GM19240 (cell line): ENCODE measurements around the gene DDX17.

Experiments used
- DNase-seq: peaks from one replicate; pipeline ENCODE4 v3.0.0; 2011; ENCODE audit warnings: low spot score; ENCODE audit not compliant: insufficient read length

DDX17 gene

DNA sequence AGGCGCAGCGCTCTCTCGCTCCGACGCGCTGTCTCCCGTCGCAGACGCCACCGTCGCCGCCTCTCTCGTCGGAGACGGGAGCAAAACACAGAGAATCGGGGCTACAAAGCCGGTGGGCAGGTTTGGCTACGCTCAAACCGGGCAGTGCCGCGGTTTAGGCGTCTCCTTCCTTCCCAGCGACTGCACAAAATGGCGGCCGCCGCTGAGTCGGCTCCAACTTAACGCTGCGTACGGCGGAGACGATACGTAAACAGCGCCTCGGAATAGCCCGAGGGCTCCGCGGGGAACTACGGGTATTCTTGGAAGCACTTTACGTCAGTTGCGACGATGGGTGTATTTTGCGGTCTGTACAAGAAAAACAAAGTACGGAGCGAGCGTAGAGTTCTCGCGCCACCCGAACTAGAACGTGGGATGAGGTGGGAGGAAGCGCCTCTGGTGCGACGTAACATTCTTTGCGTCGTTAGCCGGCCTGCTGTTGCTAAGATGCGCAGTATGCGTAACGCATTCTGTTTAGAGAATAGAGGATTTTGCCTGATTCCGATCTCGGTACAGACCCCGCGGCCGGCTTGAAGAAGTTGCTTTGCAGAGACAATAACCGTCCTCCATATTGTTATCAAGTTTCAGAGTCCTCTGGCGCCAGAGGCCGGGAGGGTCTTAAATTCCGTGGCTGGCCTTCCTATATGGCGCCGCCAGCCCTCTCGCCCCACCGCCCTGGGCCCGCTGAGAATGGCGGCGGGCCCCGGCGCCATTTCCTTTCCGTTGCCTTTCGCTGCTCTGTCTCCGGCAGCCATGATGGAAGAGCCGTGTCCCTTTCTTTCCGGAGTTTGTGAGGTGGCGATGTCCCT is at the start of gene DDX17:
Gene DDX17 (minus strand): TSS at position 194 of the 845 bp plus-strand sequence.
- DNase-seq, result peak; percentile 45

DNA sequence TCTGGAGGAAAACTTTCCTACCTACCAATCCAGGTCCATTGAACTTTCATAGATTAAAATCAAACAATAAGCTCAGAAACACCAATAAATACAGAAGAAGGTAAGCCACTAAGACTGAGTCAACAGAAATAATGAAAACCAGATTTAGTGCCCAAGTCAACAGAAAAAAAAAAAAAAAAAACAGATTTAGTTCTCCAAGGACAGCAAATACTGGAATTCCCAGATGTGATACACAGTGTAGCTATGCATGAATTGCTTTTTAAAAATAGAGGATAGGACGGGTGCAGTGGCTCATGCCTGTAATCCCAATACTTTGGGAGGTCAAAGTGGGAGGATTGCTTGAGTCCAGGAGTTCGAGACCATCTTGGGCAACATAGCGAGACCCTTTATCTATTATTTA is 48.2 kb upstream of the DDX17 start:
- no peak for DNase-seq

DNA sequence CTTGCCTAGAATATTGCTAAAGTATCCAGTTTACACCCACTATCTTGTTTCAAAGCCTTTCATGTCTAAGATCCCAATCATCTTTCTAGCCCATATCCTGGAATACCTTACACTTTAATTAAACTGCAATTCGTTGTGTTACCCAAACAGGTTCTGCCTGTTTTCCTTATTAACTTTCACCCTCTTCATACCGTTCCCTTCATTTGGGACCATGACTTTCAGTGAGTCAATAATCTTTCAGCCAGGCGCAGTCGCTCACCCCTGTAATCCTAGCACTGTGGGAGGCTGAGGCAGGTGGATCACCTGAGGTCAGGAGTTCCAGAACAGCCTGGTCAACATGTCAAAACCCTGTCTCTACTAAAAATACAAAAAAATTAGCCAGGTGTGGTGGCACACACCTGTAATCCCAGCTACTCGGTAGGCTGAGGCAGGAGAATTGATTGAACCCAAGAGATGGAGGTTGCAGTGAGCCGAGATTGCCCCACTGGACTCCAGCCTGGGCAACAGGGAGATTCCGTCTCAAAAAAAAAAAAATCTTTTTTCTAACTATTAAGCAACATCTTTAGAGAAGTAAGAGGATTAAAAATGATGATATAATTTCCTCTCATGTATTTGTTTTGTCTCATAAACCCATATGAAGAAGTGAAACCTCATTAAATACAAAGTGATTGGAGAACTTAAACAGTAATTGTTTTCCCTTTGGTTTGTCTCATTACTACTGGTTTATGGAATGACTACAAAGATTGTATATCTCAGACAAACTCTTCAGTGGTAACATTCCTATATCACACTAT is 43.2 kb upstream of the DDX17 start:
- no peak for DNase-seq

DNA sequence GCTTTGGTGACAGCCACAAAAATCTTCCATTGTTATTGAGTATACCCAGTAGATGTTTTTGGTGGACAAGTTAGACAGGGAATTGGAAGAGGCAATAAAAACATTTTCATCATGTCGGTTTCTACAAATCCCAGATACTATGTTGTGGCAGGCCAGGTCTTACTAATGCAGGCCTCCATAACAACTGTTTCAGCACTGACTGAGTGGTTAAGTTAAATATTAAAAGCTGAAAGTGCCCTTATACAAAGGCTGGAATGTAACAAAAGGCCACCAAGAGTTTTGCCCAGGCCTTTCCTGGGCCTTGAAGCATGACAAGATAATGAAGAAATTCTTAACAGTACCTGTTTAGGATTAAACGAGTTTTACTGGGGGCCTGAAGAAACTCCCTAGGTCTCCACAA is 34.6 kb upstream of the DDX17 start:
- DNase-seq, result no peak

DNA sequence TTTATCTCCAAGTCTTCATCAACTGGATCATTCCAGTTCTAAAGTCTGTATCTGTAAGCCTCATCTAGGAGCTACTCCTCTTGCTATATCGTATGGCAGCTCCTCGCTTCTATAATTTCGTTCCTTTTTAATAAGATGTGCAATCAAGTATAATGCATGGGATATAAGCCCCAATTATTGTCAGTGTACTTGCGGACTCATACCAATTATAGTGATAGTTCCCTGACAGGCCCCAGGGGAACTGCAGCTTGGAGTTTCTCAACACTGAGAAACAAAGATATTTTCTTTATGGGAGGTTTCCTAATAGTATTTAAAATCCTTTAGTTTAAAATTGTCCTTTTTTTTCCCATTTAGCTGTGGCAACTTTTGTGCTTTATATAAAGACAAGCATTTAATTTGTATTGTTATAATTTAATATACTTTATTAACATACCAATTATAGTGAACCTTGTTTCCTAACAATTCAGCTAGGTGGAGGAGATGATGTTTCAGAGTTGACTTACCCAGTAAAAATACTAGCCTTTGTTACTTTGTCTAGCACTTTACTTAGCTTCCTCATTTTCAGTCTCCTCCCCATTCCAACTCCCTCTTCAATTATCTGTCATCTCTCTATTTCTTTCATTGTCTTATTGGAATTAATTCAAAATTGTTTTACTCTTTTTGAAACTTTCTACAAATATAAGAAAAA is 25.3 kb upstream of the DDX17 start:
- no peak for DNase-seq

DNA sequence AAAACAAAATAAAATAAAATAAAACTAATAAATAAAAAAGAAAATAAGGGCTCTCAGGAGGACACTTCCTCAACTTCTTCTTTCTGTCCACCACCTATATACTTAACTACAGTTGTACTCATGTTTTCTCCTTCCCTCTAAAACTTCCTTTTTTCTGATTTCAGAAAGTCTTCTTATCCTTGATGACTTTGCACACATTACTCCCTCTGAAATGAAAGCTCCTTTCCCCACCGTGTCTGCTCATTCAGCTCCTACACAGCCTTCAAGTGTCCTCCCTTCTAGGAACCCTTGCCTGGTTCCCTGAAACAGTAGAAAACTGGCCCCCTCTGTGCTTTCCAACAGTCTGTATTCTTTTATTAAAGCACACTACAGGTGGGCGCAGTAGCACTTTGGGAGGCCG is 18.3 kb upstream of the DDX17 start:
- no peak for DNase-seq

DNA sequence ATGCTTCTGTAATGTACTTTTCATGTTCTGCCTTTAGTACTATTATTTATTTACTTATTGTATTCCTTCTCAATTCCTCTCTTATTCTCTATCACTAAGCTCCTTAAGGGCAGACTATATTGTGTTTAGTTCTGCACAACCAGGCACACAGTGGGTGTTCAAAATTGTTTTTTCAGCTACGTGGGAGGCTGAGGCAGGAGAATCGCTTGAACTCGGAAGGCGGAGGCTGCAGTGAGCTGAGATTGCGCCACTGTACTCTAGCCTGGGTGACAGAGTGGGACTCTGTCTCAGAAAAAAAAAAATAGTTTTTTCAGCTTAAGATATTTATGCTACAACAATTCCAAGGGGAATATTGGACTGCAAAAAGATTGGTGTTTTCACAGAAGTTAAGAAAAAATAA is 17.4 kb upstream of the DDX17 start:
- DNase-seq, result no peak

DNA sequence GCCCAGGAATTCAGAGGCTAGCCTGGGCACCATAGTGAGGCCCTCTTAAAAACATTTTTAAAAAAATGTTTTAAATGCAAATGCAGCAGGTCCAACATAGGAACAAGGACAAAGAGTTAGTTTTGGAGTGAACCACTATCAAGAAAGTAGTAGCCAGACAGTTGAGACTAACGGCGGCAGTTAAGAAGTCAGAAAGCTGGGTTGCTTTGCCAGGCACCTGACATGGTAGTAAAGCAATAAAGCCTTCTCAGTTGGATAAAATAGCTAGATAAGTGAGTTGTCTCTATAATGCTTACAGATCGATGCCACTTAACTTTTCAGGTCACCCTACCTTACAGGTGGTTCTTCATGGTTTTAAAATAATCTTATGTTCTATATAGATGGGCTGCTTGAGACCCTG is 16.9 kb upstream of the DDX17 start:
- DNase-seq, result no peak

DNA sequence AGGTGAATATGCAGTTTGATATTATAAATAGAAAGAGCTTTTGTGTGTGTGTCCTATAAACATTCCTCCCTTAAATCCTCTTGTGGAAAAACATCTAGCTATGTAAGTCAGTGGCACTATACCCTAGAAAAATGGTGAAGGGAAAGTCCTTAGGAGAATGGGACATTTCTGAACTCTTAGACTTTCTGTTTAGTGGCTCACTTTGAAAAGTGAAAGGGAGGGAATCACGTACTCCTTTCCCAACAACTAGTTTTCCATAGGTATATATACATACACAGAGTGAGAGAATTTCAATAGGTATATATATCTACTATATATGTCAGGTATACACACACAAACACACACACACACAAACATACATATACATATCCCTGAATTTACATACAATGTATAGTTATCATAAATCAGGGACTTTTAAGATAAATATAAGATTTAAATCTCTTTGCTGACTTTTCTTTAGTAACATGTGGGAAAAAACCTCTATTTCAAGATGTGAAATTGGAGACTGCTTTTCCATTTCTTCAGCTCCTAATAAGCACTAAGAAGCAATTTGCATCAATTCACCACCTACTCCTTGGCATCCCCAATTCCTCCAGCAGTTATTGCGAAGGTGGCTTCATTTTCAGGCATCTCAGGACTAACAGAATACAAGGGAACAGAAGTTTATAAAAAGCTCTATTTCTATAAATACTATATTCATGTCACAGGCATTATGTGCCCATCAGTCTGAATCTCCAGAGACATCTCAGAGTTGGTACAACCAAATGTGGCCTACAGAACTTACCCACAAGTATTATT is 13.5 kb upstream of the DDX17 start:
- no peak for DNase-seq

DNA sequence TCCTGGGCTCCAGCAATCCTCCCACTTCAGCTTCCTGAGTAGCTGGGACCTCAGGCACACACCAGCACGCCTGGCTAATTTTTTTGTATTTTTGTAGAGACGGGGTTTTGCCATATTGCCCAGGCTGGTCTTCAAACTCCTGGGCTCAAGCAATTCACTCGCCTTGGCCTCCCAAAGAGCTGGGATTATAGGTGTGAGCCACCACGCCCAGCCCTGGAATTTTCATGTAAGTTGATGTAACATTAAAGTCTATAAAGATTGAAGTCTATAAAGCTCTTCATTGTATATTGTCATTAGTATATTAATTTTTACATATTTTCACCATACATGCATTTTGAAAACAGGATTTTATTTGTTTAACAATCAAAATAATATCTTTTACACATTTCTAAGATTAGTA is 12.5 kb upstream of the DDX17 start:
- no peak for DNase-seq

DNA sequence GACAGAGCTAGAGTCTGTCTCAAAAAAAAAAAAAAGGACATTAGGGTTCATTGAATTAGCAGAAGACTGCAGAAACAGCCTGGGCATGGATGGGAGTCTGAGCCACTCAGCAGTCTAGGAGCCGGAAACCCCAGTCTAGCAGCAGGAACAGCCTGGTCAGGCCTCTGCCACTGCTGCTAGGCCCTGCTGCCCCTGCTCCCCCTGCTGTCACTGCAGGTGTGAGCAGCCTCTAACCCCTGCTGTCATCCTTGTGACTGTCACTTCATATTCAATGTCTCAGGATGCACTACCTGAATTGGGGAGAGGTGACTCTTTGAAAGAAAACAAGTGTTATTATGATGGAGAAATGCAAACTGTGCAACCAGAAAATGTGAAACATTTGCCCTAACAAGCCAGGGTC is 7.0 kb upstream of the DDX17 start:
- no peak for DNase-seq

DNA sequence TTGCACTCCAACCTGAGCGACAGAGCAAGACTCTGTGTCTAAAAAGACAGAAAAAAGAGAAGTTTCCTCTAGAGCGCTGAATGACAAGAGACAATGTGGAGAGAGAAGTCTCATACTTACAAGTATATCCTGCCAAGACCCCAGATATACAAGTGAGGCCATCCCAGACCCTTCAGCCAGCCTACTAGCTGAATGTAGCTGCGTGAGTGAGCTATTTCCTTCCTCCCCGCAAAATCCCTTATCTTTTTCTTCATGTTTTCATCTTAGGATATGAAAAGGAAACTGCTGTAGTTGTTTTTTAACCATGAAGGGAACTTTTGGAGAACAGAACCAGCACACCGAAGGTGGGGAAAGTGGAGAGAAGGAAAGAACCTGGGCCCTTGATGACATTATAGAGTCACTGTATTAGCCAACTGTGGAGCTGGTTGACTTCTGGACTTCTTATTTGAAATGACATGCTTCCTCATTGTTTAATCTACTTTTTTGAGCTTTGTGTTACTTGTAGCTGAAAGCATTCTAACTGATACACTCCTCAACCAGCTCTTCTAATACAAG is 4.4 kb upstream of the DDX17 start:
- DNase-seq, result no peak

DNA sequence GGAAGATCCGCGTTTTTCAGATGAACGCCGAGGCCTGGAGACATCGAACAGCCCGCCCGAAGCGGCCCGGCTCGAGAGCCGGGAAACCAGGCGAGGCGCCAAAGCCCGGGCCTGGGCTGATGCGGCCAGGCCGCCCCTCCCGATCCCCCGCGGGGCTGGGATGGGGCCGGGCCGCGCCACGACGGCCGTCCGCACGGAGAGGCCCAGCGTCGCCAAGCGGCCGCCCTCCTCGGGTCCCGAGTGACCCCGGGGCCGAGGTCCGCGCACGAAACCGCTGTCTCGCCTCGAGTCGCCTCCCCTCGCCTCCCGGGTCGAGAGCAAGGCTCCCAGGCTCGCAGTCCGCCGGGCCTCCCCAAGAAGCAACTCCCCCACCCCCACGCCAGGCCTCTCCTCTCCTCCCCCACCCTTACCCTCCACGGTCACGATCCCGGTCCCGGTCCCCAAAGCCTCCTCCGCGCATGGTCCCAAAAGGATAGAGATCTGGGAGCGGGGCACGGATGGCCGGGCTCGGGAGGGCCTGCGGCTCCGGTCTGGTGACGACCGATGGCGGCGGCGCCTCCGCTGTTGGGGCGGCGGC is 482 bp downstream of the DDX17 start:
- no peak for DNase-seq

DNA sequence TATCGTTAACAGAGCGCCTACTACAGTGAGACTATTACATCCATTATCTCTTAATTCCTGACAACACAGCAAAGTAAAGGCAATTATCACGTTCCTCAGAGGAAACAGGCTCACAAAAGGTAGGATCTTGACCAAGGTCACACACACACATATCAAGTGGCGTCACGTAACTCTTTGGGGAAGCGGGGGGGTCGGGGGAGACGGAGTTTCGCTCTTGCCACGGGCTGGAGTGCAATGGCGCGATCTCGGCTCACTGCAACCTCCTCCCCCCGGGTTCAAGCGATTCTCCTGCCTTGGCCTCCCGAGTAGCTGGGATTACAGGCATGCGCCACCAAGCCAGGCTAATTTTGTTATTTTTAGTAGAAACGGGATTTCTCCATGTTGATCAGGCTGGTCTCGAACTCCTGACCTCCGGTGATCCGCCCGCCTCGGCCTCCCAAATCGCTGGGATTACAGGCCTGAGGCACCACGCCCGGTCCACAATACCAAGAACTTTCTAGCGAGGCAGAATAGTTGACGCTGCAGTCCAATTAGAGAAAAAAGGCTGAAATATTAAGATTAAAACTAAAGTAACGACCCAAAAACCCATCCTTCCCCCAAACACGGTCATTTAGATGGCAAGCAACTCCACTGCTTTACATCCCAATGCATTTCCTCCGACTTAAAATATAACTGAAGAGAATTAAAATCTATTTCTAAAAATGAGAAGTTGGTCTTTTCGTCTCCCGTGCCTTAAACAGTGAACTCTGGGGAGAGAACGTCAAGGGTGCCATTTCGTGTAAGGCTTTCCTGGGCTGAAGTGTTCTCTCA is 1.2 kb downstream of the DDX17 start:
- DNase-seq, result no peak

DNA sequence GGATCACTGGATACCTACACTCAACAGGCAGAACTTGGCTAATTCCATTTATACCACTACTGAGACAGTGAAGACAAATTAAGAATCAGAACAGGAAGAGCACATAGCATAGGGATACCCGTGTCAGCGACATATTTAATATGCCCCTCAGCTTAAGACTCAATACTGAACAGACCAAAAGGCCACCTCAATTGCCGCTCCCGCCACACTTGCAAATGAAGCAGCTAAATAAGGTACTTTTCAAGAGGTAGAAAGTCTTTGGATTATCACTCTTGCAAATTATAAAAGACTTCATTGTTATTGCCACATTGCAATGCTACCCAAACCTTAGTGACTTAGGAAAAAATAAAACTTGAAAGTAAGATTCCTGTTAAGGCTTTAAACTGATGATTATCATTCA is 3.1 kb downstream of the DDX17 start:
- no peak for DNase-seq

DNA sequence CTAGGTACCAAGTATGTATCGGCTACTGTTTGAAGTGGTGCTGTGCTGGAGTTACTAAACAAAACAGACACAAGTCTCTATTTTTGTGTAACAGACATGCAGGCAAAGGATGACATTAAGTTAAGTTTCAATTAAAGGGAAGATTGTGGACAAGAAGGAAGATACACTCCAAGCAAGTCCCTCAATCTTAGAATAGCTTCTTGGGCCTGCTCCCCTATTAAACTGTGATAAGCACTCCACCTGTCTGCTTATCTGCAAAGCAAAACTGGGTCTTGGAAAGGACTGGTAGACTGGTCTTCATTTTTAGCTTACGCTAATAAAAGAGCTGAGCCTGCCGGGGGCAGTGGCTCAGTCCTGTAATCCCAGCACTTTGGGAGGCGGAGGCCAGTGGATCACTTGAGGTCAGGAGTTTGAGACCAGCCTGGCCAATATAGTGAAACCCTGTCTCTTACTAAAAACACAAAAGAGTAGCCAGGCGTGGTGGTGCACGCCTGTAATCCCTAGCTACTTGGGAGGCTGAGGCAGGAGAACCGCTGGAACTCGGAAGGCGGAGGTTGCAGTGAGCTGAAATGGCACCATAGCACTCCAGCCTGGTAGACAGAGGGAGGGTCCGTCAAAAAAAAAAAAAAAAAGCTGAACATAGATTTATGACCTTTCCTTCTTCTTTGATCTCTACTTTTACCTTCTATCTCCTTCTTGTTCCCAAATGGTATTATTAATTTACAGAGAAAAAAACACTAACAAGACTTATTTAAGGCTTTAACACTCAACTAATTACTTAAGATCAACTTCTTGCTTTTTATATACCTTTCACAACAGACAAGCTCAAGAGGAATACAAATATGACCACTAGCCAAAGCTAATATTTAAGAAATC is 4.1 kb downstream of the DDX17 start:
- DNase-seq, result no peak

DNA sequence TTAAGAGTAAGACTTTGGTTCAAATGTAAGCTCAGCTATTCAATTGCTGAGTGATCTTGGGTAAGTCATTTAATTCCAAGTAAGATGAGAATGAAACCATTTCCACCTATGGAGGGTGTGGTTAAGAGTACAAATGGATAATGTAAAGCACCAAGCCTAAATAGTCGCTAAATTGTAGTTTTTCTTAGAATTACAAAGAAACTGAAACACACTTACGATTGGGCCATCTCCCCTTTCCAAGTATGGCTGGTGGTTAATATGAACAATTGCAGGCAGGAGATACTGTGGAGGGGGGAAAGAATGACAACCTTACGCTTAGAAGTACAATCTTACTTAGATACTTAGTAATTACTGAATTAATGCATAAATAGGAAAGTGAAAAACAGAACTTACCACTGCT is 8.2 kb downstream of the DDX17 start:
- DNase-seq, result no peak

DNA sequence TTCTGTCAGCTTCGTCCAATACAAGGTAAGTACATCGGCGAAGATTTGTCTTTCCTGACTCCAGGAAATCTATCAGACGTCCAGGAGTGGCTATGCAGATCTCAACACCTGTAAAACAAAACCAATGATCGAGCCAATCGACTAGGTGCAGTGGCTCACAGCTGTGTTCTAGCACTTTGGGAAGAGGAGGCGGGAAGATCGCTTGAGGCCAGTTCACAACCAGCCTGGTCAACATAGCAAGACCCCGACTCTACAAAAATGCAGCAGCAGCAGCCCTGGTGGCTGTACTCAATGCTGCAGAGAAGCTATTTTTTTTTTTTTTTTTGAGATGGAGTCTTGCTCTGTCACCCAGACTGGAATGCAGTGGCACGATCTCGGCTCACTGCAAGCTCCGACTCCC is 11.2 kb downstream of the DDX17 start:
- DNase-seq, result no peak

DNA sequence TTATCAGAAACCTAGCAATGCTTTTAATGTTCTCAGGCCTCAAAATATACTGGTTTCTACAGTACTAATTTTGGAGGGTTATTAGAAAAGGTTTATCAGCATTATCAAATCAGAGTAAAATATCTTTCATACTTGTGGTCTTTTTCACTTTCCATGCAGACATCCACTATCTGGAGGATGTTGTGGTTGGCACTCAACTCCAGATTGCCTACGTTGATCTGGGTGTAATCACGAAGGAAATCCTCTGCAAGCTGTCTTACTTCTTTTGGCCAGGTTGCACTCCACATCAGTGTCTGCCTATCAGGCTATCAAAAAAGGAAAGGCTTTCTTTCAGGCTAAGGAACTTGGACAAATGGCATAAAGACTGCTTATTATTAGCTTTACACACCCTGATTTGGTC is 11.6 kb downstream of the DDX17 start:
- DNase-seq, result no peak
